GM18517 (cell line): Measurements from ENCODE around the gene IRAK3.

Experiments
- ATAC-seq: cut with Tn5 transposase; IDR thresholded peaks from one replicate; pipeline ENCODE4 v1.9.1; 2021; ENCODE audit warnings: mild to moderate bottlenecking, moderate library complexity; ENCODE audit not compliant: unreplicated experiment

Gene IRAK3, protein sequence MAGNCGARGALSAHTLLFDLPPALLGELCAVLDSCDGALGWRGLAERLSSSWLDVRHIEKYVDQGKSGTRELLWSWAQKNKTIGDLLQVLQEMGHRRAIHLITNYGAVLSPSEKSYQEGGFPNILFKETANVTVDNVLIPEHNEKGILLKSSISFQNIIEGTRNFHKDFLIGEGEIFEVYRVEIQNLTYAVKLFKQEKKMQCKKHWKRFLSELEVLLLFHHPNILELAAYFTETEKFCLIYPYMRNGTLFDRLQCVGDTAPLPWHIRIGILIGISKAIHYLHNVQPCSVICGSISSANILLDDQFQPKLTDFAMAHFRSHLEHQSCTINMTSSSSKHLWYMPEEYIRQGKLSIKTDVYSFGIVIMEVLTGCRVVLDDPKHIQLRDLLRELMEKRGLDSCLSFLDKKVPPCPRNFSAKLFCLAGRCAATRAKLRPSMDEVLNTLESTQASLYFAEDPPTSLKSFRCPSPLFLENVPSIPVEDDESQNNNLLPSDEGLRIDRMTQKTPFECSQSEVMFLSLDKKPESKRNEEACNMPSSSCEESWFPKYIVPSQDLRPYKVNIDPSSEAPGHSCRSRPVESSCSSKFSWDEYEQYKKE

DNA sequence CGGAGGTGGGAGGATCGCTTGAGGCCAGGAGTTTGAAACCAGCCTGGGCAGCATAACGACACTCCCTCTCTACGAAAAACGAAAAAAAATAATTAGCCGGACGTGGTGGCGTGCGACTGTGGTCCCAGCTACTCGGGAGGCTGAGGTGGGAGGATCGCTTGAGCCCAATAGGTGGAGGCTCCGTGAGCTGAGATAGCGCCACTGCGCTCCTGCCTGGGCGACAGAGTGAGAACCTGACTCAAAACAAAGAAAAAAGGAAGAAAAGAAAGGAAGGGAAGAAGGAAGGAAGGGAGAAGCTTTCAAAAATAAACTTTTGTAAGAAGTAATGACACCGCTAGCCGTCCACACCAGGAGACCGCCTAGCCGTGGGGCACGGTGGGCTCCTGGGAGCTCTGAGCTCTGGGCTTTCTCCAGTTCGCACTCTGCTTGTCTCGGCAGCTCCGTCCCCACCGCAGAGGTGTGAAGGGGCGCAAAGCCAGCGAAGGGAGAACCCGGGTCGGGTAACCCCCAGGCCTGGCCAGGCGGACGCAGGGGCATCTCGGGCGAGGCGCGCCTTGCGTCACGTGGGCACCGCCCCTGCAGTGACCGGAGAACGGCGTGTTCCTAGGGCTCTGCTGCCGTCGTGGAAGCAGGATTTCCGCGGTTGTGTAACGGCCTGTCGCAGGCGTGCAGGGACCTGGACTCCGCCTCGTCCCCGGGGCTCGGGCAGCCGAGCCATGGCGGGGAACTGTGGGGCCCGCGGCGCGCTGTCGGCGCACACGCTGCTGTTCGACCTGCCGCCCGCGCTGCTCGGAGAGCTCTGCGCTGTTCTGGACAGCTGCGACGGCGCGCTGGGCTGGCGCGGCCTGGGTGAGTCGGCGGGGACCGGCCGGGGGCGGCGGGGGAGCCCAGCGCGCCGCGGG, at the start of gene IRAK3:
TSS of gene IRAK3 (plus strand) at position 631 of the 902 bp plus-strand sequence. CDS start at position 717, 86 bp downstream.
- peak; percentile 59 for ATAC-seq

DNA sequence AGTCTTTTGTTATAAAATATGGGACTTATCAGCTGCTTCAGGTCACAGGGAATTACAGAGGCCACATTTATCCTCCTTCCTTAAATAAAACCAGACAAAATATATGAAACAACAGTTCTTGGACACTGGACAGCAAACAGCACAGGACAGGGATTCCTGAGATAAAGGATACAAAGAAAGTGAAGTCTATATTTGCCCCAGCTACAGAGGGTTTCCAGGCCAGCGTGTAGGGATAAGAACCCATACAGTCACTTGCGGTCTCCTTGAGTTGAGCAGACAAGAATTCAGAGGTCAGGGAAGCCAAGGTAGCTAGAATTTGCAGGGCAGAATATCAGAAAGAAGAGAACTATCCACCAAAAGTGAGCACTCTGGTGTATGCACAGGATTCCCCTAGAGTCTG, 49.7 kb upstream of the IRAK3 start:
- no peak for ATAC-seq

DNA sequence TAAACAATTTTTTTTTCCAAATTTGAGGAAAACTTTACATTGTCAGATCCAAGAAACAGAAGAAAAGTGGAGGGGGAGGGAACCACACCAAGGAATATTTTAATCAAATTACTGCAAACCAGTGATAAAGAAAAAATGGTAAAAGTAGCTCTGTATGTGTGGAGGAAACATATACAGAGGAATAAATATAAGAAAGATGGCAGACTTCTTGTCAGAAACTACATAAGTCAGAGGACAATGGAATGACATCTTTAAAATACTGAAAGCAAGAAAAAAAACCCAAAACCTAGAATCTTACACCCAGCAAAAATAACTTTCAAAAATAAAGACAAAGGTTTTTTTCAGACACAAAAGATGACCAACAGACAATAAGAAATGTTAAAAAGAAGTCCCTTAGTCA, 48.3 kb upstream of the IRAK3 start:
- no peak for ATAC-seq

DNA sequence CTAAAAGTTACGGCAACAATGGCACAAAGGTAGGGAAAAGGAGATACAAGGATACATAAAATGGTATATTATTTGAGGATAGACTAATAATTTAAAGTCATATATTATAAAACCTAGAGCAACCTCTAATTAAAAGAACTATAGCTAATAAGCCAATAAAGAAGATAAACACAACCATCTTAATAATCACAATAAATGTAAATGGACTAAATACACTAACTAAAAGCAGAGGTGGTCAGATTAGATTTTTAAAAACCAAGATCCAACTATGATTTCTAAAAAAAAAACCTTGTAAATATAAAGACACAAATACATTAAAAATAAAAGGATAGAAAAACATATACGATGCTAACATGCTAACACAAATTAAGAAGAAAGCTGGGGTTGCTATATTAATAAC, 47.7 kb upstream of the IRAK3 start:
- ATAC-seq = no peak

DNA sequence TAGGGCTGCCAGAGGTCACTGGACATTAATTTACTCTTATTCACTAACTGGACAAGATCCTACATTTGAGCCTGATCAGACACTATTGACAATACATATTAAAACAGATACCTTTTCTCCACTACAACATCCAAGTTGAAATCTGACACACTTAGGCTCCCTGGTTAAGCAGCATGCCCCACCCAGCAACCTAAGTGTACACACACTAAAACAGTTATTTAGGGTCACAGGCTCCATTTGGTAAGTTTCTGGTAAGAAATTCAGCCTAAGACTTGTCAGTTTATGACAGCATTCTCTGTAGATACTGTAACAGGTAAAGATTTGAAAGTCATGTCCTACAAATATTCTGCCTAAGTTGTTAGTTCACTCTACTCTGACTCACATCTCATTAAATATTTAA, 46.2 kb upstream of the IRAK3 start:
- no peak for ATAC-seq

DNA sequence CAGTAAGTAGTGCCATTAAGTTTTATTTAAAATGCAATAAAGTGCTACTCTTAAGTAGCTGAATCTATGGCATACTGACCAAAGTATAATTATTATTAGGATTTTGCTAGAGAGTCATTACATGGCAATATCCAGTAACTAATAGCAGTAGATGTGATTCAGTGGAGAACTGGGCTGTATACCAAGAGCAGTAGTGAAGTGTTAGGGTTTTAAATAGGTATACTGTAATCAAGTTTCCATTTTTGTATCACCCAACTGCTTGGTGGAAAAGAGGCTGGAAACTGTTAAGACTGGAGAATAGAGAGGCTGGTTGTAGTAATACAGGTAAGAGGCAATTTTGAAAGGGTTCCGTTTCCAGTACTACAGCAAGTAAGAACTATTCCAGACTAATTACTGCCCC, 45.1 kb upstream of the IRAK3 start:
- ATAC-seq = no peak

DNA sequence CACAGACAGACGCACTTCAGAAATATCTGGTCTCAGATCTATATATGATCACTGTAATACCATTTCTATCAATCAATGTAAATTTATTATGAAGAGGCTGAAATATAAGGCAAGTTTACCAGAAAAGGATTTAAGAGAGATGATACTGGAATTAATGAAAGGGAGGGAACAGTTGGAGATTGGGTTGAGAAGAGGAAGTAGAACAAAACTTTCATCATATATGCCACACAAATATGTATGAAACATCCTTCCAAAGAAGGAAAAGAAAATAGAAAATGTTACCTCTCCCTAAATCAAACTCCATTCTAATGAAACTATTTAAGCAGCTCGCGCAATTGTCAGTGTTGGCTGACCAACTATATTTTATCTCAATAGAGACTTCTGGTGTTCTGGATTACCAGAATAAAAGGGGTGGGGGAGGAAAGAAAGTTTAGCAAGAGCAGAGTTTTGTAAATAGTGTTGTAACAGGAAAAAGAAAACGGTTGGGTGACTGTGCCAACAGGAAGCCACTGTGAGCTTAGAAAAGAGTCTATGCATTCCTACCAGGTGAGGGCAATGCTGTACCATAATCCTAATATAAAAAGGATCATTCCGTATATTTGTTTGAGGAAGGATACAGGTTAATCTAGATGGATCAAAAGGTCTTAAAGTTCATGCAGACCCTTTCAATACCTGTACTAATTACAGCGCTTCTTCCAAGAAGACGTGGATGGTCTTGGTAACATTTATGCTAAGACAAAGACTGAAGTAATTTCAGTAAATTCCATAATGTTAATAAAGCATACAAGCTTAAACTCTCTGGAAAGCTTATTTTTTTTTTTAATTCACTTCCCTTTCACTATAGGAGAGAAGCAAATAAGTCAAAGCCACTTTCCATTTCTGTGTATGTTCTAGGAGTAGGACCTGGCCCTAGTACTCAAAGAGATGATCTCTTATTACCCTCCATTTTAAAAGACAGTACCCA, 43.9 kb upstream of the IRAK3 start:
- ATAC-seq = no peak

DNA sequence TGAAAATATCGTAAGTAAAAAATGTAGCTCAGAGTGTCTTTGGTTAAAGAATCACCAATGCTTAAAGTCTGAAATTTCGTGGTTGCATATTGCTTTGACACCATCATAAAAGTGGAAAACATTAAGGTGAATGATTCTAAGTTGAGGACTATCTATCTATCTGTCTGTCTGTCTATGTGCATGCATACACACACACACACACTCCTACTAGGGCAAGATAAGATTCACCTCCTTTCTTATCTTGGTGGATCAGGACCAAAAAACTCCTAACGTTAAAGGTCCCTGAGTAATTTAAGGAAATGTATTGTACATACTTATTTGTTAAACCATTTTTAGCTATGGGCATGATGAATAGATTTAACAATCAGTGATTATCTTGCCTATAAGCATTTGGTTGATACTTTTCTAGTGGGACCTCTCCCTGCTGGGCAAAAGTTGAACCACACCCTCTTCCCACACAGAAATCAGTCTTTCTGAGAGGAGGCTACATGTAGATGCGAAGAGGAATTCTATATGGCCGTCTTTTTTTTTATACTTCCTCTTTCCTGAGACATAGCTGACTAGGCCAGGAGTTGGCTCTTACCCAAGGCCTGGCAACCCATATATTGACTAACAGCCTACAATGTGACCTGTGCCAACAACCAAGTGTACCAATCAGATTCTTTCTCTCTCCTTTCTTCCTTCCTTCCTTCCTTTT, 39.2 kb upstream of the IRAK3 start:
- ATAC-seq = no peak

DNA sequence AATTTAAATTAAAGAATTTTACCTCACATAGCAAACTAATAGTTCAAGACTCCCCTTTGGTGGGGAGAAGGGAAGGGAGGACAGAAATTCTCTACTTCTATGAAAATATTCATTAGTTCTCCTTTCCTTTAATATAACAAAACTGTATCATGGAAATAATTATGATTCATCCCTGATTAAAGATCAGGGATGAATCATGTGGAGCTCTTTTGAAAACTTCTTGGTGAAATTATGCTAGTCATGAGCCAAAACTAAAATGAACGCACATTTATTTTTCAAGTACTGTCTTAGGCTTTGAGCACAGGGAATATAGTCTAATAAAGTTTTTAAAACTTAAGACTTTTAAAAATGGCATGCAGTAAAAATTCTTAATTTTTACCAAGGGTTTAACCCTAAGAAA, 36.3 kb upstream of the IRAK3 start:
- no peak for ATAC-seq

DNA sequence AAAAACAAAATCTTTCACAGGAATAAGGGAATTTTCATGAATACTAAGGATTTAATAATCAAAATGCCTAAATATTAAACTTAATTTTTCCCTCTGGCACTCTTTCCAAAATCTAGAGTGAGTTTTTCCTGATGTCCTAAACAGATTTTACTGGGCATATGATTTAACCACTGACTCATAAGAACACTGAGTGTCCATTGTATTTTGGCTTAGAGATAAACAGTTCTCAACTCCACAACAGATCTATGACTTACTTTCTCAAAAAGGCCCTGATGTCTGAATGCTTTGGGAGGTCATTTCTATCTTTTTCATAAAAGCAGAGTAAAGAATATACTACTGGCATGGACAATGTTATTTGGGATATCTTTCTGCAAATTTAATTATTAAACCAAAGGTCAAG, 34.2 kb upstream of the IRAK3 start:
- no peak for ATAC-seq

DNA sequence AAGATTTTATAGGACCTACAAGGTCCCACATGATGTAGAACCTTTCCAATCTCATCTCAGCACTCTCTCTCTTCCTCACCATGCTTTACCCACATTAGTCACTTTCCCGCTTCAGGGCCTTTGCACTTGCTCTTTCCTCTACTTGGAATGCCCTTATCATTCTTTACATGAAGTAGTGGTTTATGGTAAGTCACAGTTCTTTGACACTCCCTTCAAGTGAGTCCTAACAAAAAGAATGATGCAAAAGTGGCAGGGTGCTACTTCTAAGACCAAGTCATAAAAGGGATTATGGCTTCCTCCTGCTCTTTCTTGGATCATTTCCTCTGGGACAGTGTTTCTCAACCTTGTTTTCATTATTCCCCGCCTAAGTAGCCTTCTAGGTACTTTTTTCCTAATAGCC, 32.4 kb upstream of the IRAK3 start:
- no peak for ATAC-seq

DNA sequence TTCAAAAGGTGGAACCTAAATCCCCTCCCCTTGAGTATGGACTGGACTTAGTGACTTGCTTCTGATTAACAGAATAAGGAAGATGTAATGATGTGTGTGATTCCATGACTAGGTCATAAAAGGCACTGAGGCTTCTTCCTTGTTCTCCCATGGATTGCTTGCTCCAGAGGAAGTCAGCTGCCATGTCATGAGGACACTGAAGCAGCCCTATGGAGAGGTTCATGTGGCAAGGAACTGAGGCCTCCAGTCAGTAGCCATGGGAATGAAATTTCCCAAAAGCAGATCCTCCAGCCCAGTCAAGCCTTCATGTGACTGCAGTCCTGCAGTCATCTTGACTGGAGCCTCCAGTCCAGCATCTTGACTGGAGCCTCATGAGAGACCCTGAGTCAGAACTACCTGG, 29.9 kb upstream of the IRAK3 start:
- ATAC-seq = no peak

DNA sequence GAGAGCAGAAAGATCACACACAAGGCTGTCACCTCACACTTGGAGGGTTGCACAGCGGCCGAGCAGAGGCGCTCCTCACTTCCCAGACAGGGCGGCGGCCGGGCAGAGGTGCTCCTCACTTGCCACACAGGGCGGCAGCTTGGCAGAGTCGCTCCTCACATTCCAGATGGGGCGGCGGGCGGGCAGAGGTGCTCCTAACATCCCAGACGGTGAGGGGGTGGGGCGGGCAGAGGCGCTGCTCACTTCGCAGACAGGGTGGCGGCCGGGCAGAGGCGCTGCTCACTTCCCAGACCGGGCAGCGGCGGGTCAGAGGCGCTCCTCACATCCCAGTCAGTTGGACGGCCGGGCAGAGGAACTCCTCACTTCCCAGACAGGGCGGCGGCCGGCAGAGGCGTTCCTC, 28.3 kb upstream of the IRAK3 start:
- ATAC-seq = no peak

DNA sequence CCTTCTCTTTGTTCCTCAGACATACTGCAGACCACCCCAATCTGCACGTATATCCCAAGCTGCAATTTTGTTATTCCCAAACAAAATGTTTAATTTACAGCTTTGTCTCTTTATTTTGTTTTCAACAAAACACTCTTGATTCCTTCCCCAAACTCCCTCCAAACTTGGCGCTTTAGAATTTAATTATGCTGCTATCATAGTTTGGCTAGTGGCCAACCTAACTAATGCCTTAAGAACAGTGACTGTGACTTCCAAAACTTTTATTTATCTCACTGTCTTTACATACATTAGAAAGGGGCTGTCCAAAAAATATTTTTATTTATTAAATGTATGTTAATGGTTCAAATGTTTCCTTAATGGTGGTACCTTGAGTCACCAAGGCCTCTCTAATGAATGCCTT, 26.3 kb upstream of the IRAK3 start:
- no peak for ATAC-seq

DNA sequence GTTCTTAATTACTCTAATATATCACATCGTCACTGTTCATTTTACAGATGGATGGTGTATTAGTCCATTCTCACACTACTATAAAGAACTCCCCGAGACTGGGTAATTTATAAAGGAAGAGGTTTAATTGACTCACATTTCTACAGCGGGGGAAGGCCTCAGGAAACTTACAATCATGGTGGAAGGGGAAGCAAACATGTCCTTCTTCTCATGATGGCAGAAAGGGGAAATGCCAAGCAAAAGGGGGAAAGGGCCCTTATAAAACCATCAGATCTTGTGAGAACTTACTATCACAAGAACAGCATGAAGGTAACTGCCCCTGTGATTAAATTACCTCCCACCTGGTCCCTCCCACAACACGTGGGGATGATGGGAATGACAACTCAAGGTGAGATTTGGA, 25.7 kb upstream of the IRAK3 start:
- ATAC-seq = no peak

DNA sequence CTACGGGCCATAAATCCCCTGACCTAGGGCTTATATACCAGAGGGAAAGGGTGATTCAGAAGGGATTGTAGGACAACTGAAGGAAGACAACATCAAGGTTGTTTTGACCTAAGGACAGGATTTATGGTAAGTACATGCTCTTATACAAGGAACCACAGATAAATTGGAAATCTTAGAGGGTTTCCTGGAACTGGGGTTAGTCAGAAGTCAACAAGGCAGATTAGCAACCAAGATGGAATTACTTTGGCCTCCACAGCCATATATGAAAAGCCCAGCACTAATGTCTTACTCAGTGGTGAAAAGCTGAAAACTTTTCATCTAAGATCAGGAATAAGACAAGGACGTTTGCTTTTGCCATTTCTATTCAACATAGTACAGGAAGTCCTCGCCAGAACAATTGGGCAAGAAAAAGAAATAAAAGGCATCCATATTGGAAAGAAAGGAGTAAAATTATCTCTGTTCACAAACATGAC, 24.6 kb upstream of the IRAK3 start:
- ATAC-seq = no peak

DNA sequence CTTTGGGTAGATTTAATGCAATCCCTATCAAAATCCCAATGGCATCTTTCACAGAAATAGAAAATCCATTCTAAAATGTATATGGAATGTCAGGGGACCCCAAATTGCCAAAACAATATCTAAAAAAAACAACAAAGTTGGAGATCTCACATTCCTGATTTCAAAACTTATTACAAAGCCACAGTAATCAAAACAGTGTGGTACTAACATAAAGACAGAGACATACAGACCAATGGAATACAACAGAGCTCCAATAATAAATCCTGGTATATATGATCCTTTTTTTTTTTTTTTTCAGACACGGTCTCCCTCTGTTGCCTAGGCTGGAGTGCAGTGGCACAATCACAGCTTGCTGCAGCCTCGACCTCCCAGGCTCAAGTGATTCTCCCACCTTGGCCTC, 23.9 kb upstream of the IRAK3 start:
- no peak for ATAC-seq

DNA sequence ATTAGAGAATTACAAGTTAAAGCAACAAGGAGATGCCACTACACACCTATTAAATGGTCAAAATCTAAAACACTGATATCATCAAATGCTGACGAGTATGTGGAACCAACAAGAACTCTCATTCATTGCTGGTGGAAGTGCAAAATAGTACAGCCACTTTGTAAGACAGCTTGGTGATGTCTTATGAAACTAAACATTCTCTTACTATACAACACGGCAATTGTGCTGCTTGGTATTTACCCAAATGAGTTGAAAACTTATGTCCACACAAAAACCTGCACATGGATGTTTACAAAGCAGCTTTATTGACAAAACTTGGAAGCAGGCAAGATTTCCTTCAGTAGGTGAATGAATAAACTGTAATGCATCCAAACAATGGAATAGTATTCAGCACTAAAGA, 22.5 kb upstream of the IRAK3 start:
- ATAC-seq = no peak

DNA sequence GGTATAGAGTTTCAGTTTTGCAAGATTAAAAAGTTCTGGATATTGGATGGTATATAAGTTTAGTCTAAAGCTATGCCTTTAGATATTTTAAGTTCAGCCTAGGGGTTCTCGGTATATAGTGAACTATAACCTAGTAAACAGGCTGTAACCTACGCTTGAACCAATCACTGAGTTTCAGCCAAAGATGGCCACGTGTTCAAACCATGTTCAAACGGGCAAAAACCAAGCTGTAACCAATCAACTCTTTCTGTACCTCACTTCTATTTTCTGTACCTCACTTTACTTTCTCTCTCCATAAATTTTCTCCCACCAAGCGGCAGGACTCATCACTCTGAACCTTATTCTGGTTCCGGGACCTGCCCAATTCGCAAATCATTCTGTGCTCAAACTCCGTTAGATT, 20.6 kb upstream of the IRAK3 start:
- ATAC-seq = no peak
